Fibroblast of lung (primary cell): ENCODE measurements around the gene C2orf49. TPM values are rescaled to one million over a fixed set of nuclear protein-coding genes. Genes with fewer than 3 reads are reported as not detected.

Experiments used
- DNase-seq, 2 donors: peaks; one replicate each; pipeline versions ENCODE4 v3.0.0 to v3.0.0-alpha.2; 2010; ENCODE audit warnings: low read depth in 2 of 2
- H2AFZ ChIP-seq: 2 replicates; pipeline ENCODE4 v1.5.1; 2012; ENCODE audit warnings: low read length, control low read depth, inconsistent platforms
- H3K27ac ChIP-seq: 2 replicates; pipeline ENCODE4 v1.5.1; 2011; ENCODE audit warnings: low read length, control low read depth; ENCODE audit not compliant: insufficient read depth
- H3K27me3 ChIP-seq: 2 replicates; pipeline ENCODE4 v1.5.1; 2011; ENCODE audit warnings: mild to moderate bottlenecking, low read length; ENCODE audit not compliant: control insufficient read depth, insufficient read depth
- H3K36me3 ChIP-seq: 2 replicates; pipeline ENCODE4 v1.5.1; 2011; ENCODE audit warnings: low read length; ENCODE audit not compliant: control insufficient read depth, insufficient read depth
- H3K4me1 ChIP-seq: 2 replicates; pipeline ENCODE4 v1.5.1; 2011; ENCODE audit warnings: low read length; ENCODE audit not compliant: control insufficient read depth, insufficient read depth; ENCODE audit errors: extremely low read depth
- H3K4me2 ChIP-seq: 2 replicates; pipeline ENCODE4 v1.5.1; 2011; ENCODE audit warnings: low read length, control low read depth; ENCODE audit not compliant: insufficient read depth; ENCODE audit errors: extremely low read depth
- H3K4me3 ChIP-seq, 4 experiments: fragments of 200-600 bp in 1 of 4; sonication (generic) in 1 of 4; replicated peaks in 1 of 4; 2 replicates each; pipeline ENCODE4 v1.5.1; 2011 to 2016; ENCODE audit warnings: low read length in 4 of 4, low read depth in 3 of 4, mild to moderate bottlenecking in 3 of 4, control low read depth in 2 of 4, inconsistent platforms in 1 of 4, mixed read lengths in 1 of 4; ENCODE audit not compliant: insufficient read depth in 1 of 4; ENCODE audit errors: control extremely low read depth in 1 of 4
- H3K79me2 ChIP-seq: 2 replicates; pipeline ENCODE4 v1.5.1; 2012; ENCODE audit warnings: mild to moderate bottlenecking, low read length, inconsistent platforms; ENCODE audit not compliant: control insufficient read depth, insufficient read depth
- H3K9ac ChIP-seq: 2 replicates; pipeline ENCODE4 v1.5.1; 2011; ENCODE audit warnings: mild to moderate bottlenecking, low read length, control low read depth; ENCODE audit not compliant: insufficient read depth
- H3K9me3 ChIP-seq: 2 replicates; pipeline ENCODE4 v1.5.1; 2012; ENCODE audit warnings: low read depth, low read length; ENCODE audit not compliant: control insufficient read depth, insufficient read depth
- H4K20me1 ChIP-seq: 2 replicates; pipeline ENCODE4 v1.5.1; 2011; ENCODE audit warnings: low read length; ENCODE audit not compliant: control insufficient read depth, insufficient read depth; ENCODE audit errors: extremely low read depth
- EZH2 ChIP-seq: IDR thresholded peaks from 2 replicates; pipeline ENCODE4 v1.5.1; 2012; ENCODE audit warnings: low read length, control low read depth, mild to moderate bottlenecking; ENCODE audit errors: missing control alignments
- polyA plus RNA-seq, 2 donors: library from polyadenylated mRNA; depleted of rRNA in 1 of 2; stranded (reverse) in 1 of 2; unstranded in 1 of 2; fragments of >200 nt; gene quantifications; 2 replicates each; pipeline ENCODE4 v1.2.1, GENCODE V29; 2011 to 2012; ENCODE audit warnings: missing spikeins in 1 of 2
- total RNA-seq: library from RNA; depleted of rRNA; stranded (reverse); fragments of >200 nt; gene quantifications from 2 replicates; pipeline ENCODE4 v1.2.1, GENCODE V29; 2014
- TF ChIP-seq, protein P1 (sequence below), 2 donors: IDR thresholded peaks in 1 of 2; conservative IDR thresholded peaks in 1 of 2; 1 replicate in 1 of 2; 2 replicates in 1 of 2; pipeline ENCODE4 v1.5.1; 2011 to 2012; ENCODE audit warnings: low read length in 2 of 2, control low read depth in 1 of 2, inconsistent platforms in 1 of 2, low read depth in 1 of 2, mild to moderate bottlenecking in 1 of 2

The C2orf49 gene
- total and polyA plus RNA-seq, 2 donors (not counting 1 experiment from before 2014, with no cell fraction given) = 20.9 to 28.4 TPM

DNA sequence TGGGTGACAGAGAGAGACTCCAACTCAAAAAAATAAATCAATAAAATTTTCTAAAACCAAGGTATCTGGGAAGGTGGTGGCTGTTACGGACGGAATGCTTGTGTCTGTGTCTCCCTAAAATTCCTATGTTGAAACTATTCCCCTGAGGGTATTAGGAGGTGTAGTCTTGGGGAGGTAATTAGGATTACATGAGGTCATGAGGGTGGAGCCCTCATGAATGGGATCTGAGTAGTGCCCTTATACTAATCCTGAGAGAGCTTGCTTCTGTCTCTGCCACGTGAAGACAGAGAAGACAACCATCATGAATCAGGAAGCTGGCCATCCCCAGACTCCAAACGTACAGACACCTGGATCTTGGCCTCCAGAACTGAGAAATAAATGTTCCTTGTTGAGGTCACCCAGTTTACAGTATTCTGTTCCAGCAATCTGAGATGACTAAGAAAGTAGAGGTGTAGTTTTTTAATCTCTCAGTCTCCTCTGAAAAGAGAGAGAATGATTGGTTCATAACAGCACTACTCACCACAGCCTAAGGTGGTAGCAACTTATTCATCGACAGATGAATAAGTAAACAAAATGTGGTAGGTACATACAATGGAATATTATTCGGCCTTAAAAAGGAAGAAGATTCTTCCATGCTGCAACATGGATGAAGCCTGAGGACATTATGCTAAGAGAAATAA, 46.2 kb upstream of the C2orf49 start:
- H3K27ac ChIP-seq = no peak overlapping the region
- H4K20me1 ChIP-seq = no peaks in the 10 kb centered on the region
- H3K79me2 ChIP-seq = no peaks in the 10 kb centered on the region
- no peaks in the 10 kb centered on the region for H3K4me1 ChIP-seq
- no peak overlapping the region for H2AFZ ChIP-seq
- no peak overlapping the region for H3K9ac ChIP-seq
- no peak overlapping the region for H3K4me3 ChIP-seq
- no peak for DNase-seq
- no peak for TF ChIP-seq EZH2
- TF ChIP-seq, protein P1, sequence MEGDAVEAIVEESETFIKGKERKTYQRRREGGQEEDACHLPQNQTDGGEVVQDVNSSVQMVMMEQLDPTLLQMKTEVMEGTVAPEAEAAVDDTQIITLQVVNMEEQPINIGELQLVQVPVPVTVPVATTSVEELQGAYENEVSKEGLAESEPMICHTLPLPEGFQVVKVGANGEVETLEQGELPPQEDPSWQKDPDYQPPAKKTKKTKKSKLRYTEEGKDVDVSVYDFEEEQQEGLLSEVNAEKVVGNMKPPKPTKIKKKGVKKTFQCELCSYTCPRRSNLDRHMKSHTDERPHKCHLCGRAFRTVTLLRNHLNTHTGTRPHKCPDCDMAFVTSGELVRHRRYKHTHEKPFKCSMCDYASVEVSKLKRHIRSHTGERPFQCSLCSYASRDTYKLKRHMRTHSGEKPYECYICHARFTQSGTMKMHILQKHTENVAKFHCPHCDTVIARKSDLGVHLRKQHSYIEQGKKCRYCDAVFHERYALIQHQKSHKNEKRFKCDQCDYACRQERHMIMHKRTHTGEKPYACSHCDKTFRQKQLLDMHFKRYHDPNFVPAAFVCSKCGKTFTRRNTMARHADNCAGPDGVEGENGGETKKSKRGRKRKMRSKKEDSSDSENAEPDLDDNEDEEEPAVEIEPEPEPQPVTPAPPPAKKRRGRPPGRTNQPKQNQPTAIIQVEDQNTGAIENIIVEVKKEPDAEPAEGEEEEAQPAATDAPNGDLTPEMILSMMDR (conservative IDR thresholded peaks at IDR 0.05 in 1 of 2, IDR thresholded peaks at IDR 0.05 in 1 of 2; ENCODE audit: low read depth in 1 of 2, low read length in 2 of 2) = no peak
- no peak overlapping the region for H3K4me2 ChIP-seq
- no peaks in the 10 kb centered on the region for H3K9me3 ChIP-seq
- H3K27me3 ChIP-seq = no peaks in the 10 kb centered on the region
- no peaks in the 10 kb centered on the region for H3K36me3 ChIP-seq

DNA sequence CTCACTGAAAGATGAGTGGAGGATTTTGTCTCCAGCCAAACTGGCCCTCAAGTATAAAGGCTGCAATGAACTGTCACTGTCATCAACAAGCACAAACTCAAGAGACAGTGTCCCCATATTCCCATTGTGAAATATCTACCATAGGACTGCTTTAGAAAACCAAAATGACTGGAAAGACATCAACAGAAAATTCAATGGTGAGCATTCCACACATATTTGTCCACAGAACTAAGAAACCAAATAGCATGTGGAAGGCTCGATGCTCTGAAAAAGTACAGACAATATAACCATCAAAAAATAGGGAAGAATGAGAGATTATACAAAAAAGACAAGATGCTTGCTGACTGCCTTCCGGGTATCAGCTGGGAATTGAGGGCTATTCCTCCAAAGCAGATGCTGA, 45.4 kb upstream of the C2orf49 start:
- TF ChIP-seq EZH2 = no peak
- TF ChIP-seq, protein P1 (conservative IDR thresholded peaks at IDR 0.05 in 1 of 2, IDR thresholded peaks at IDR 0.05 in 1 of 2; ENCODE audit: low read depth in 1 of 2, low read length in 2 of 2) = no peak
- peak in 1 of 2 donors; percentile 38 for DNase-seq

DNA sequence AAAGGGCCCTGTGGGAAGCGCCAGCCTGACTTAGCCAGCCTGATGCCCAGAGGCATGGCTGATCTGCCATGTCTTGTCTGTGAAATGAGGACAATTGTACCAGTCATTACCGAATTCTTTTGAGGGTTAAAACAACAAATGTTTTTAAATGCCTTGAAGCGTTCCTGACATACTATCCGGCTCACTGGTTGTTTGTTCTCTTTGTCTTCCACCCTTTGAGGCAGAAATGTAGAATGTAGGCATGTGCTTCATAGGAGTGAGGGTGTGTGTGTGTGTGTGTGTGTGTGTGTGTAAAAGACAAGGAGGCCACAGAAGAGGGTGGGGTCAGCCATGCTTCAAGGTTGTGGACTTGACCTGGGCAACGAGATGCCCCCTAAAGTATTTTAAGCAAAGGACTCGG, 43.3 kb upstream of the C2orf49 start:
- Histone ChIP-seq H2AFZ (no peak overlapping the region), H3K9me3 (no peaks in the 10 kb centered on the region), H3K4me2 (no peak overlapping the region), H3K4me1 (no peaks in the 10 kb centered on the region), H4K20me1 (no peaks in the 10 kb centered on the region), H3K36me3 (peaks cover 2% of the 10 kb centered on the region), H3K9ac (no peak overlapping the region), H3K27ac (no peak overlapping the region), H3K4me3 (no peak overlapping the region), H3K27me3 (no peaks in the 10 kb centered on the region), H3K79me2 (no peaks in the 10 kb centered on the region)
- DNase-seq = peak in 1 of 2 donors; percentile 5
- TF ChIP-seq, protein P1 (conservative IDR thresholded peaks at IDR 0.05 in 1 of 2, IDR thresholded peaks at IDR 0.05 in 1 of 2; ENCODE audit: low read depth in 1 of 2, low read length in 2 of 2) = no peak
- no peak for TF ChIP-seq EZH2

More for the DNA sequence above, 45.4 kb upstream of the C2orf49 start:
- Histone ChIP-seq H3K79me2 (no peaks in the 10 kb centered on the region), H3K36me3 (no peaks in the 10 kb centered on the region), H3K4me3 (no peak overlapping the region), H4K20me1 (no peaks in the 10 kb centered on the region), H2AFZ (no peak overlapping the region), H3K9me3 (no peaks in the 10 kb centered on the region), H3K27ac (no peak overlapping the region), H3K4me1 (no peaks in the 10 kb centered on the region), H3K27me3 (no peaks in the 10 kb centered on the region), H3K9ac (no peak overlapping the region), H3K4me2 (no peak overlapping the region)
